ENCODE results near the gene XPR1.

DNA sequence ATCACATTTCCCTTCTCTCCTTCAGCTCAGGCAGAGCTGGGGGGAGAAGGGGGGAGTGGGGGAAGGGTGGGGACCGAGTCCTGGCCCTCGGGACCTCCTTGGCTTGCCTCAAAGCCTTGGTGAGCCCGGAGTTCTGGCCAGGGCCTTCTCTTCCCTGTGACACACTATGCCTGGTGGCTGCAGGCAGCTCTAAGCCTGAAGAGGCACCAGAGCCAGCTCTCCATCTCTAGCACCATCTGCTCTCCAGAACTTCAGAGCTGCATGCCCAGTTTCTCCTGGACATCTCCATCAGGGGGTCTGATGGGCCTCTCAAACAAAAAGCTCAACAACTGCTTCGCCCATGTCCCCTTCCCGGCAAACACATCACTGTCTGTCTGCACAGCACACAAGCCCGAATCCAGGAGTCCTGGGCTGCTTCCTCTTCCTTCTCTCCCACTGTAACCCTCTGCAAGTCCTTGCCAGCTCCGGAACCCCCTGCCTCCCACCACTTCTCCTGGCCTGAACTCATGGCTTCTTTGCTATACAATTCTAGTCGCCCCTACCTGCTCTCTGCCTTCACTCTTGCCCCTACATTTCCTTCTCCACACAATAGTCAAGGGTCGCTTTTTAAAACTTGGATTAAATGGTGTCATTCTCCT is 307.4 kb downstream of the XPR1 start:
- TF ChIP-seq PHF8 (conservative IDR thresholded peaks at IDR 0.05; ENCODE audit: low read depth, low read length) (no peak), POLR2AphosphoS5 (IDR thresholded peaks at IDR 0.05; ENCODE audit: low read depth, low read length) (no peak), EZH2 (IDR thresholded peaks at IDR 0.05; ENCODE audit: low read depth, low read length, severe bottlenecking) (no peak), JUN (IDR thresholded peaks at IDR 0.05; ENCODE audit: low read depth, low read length) (no peak), RNF2 (IDR thresholded peaks at IDR 0.05; ENCODE audit: borderline replicate concordance, low read depth, low read length, missing control alignments, poor library complexity, severe bottlenecking) (no peak), CBX5 (IDR thresholded peaks at IDR 0.05; ENCODE audit: low read depth, low read length) (no peak), POLR2A (IDR thresholded peaks at IDR 0.05; ENCODE audit: control extremely low read depth in 1 of 2, low read depth in 2 of 2, low read length in 2 of 2) (no peak), SP1 (IDR thresholded peaks at IDR 0.05; ENCODE audit: low read depth, low read length) (no peak), BCL11A (IDR thresholded peaks at IDR 0.05; ENCODE audit: low read depth in 2 of 2, low read length in 2 of 2) (no peak), GTF2F1 (IDR thresholded peaks at IDR 0.05; ENCODE audit: borderline replicate concordance, low read depth, low read length) (no peak)
- TF ChIP-seq, protein P1, sequence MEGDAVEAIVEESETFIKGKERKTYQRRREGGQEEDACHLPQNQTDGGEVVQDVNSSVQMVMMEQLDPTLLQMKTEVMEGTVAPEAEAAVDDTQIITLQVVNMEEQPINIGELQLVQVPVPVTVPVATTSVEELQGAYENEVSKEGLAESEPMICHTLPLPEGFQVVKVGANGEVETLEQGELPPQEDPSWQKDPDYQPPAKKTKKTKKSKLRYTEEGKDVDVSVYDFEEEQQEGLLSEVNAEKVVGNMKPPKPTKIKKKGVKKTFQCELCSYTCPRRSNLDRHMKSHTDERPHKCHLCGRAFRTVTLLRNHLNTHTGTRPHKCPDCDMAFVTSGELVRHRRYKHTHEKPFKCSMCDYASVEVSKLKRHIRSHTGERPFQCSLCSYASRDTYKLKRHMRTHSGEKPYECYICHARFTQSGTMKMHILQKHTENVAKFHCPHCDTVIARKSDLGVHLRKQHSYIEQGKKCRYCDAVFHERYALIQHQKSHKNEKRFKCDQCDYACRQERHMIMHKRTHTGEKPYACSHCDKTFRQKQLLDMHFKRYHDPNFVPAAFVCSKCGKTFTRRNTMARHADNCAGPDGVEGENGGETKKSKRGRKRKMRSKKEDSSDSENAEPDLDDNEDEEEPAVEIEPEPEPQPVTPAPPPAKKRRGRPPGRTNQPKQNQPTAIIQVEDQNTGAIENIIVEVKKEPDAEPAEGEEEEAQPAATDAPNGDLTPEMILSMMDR (IDR thresholded peaks at IDR 0.05; ENCODE audit: control extremely low read depth in 1 of 3, insufficient read depth in 1 of 3, low read depth in 1 of 3, low read length in 3 of 3) = no peak
- TF ChIP-seq, protein P2, sequence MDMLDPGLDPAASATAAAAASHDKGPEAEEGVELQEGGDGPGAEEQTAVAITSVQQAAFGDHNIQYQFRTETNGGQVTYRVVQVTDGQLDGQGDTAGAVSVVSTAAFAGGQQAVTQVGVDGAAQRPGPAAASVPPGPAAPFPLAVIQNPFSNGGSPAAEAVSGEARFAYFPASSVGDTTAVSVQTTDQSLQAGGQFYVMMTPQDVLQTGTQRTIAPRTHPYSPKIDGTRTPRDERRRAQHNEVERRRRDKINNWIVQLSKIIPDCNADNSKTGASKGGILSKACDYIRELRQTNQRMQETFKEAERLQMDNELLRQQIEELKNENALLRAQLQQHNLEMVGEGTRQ (IDR thresholded peaks at IDR 0.05; ENCODE audit: low read length) = no peak
- TF ChIP-seq, protein P3, sequence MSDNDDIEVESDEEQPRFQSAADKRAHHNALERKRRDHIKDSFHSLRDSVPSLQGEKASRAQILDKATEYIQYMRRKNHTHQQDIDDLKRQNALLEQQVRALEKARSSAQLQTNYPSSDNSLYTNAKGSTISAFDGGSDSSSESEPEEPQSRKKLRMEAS (IDR thresholded peaks at IDR 0.05) = no peak

All from H1 (cell line).